ENCODE data around the gene CORO2B.

CORO2B gene

GRCh38 chr15:68578980-68579935, at the start of gene CORO2B:
CORO2B (plus strand) TSS chr15:68578993; CDS start chr15:68579263, 270 bp downstream.
- no peak for DNase-seq (ENCODE audit: low read depth)

DNA sequence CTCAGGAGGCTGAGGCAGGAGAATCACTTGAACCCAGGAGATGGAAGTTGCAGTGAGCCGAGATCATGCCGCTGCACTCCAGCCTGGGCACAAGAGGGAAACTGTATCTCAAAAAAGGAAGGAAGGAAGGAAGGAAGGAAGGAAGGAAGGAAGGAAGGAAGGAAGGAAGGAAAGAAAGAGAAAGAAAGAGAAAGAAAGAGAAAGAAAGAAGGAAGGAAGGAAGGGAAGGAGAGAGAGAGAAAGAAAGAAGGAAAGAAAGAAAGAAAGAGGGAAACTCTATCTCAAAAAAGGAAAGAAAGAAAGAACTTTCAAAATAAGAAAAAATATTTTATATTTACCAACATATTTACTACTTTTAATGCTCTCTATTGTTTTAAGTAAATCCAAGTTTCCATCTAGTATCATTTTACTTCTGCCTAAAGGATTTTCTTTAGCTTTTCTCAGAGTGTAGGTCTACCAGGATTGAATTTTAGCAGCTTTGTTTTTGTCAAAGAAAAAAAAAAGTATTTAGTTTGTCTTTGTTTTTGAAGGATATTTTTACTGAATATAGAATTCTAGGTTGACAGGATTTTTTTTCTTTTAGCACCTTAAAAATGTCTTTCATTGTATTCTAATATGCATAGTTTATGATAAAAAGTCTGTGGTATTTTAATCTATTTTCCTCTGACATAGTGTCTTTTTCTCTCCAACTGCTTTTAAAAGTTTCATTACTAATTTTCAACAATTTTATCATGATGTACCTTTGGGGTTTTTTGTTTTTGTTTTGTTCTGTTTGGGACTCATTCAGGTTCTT, 47.2 kb upstream of the CORO2B start:
- no peak for DNase-seq (ENCODE audit: low read depth)

GRCh38 chr15:68536331-68537095, 42.3 kb upstream of the CORO2B start:
- no peak for DNase-seq (ENCODE audit: low read depth)

- DNase-seq (ENCODE audit: low read depth) = no peak
Measured at GRCh38 chr15:68537097-68537496, 41.7 kb upstream of the CORO2B start.

DNA sequence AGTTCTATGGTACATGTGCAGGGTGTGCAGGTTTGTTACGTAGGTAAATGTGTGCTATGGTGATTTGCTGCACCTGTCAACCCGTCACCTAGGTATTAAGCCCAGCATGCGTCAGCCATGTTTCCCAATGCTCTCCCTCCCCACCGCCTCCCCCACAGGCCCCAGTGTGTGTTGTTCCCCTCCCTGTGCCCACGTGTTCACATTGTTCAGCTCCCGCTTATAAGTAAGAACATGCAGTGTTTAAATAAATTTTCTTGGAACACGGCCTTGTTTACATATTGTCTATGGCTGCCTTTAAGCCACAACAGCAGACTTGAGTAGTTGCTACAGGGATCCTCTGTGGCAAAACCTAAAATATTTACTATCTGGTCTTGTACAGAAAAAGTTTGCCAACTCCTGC, 41.3 kb upstream of the CORO2B start:
- DNase-seq (ENCODE audit: low read depth) = no peak

DNA sequence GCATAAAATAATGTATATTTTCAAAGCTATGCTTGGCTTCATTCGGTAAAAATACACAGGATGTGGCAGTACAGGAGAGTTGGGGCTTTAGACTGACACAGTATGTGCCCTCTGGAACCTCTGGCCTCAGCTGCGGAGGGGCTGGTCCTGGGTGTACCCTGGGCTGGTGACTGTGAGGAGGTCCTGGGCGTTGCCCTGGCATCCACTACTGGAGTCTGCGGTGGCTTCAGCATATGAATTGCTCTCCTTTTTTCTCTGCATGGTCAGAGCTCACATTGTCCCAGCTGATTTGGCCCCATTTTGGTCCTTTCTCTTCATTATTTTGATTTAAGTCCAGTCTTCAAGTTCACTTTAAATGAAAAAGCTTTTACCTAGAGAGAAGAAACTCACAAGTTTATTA, 40.5 kb upstream of the CORO2B start:
- DNase-seq (ENCODE audit: low read depth) = no peak

GRCh38 chr15:68541743-68542142, 37.0 kb upstream of the CORO2B start:
- no peak for DNase-seq (ENCODE audit: low read depth)

DNA sequence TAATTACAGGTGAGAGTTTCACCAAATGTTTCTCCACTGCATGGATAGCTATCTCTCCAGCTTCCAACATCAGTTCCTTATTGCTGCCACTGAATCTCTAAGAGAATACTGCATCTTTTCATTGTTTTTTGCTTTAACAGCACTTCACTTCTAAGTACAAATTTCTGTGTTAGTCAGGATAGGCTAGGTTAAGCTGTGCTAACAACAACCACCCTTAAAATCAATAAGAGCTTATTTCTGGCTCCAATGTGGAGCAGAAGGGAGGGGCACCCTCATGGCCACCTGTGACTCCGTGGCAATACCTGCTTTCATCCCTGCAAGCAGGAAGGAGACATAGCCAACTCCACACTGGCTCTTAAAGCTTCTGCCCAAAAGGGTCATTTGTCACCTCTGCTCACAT, 36.4 kb upstream of the CORO2B start:
- DNase-seq (ENCODE audit: low read depth) = no peak

DNA sequence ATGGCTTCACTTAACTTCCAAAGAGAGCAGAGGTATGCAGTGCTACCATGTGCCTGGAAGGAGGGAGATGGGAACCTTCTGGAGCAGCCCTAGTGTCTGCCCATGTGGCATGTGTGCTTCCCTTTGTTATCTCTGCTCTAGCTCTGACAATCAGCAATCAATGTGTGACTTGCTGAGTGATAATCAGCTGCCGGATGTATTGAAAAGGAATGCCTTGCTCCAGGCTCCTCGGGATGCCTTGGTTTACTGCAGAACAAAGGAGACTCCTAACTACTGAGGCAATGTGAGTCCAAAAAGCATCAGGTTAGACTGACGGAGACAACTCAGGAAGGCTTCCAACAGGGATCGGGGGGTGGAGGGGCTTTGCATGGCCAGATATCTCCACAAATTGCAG, 36.0 kb upstream of the CORO2B start:
- DNase-seq (ENCODE audit: low read depth) = no peak

DNA sequence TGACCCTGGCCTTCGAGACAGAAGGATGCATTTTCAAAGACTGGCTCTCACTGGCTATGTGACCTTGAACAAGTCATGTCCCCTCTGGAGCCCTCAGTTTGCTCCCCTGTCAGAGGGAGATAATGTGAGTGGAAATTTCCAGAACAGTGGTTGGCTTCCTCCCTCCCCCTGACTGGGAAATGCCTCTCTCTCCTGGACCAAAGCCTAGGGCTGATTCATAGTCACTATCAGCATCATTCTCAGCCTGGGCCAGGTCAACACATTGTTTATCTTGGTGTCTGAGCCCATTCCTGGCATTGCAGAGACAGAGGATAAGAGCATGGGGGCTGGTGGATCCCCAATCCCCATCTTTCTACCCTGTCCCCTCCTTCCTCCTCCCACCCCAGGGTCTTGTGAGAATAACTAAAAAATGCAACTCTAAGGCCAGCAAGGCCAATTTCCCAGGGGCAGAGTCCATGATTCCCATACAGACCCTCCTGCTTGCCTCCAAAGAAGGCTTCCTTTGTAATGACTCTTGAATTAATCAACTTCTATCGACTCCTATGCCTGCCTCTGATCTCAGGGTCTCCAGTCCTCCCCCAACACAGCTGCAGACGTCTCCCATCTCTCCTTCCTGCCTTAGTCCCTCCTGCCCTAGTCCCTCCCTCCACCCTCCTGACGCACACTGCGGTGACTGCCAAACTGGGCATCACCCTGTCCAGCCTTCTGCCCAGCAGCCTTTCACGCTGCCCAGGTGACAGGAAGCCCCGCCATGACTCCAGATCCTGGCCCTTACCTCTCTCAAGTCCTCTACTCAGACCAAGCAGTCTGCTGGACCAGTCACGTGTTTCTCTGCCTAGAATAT, 35.4 kb upstream of the CORO2B start:
- DNase-seq (ENCODE audit: low read depth) = no peak

GRCh38 chr15:68546318-68546717, 32.5 kb upstream of the CORO2B start:
- no peak for DNase-seq (ENCODE audit: low read depth)

- no peak for DNase-seq (ENCODE audit: low read depth)
Measured at GRCh38 chr15:68548364-68548763, 30.4 kb upstream of the CORO2B start.

GRCh38 chr15:68550004-68550403, 28.8 kb upstream of the CORO2B start:
- no peak for DNase-seq (ENCODE audit: low read depth)

DNA sequence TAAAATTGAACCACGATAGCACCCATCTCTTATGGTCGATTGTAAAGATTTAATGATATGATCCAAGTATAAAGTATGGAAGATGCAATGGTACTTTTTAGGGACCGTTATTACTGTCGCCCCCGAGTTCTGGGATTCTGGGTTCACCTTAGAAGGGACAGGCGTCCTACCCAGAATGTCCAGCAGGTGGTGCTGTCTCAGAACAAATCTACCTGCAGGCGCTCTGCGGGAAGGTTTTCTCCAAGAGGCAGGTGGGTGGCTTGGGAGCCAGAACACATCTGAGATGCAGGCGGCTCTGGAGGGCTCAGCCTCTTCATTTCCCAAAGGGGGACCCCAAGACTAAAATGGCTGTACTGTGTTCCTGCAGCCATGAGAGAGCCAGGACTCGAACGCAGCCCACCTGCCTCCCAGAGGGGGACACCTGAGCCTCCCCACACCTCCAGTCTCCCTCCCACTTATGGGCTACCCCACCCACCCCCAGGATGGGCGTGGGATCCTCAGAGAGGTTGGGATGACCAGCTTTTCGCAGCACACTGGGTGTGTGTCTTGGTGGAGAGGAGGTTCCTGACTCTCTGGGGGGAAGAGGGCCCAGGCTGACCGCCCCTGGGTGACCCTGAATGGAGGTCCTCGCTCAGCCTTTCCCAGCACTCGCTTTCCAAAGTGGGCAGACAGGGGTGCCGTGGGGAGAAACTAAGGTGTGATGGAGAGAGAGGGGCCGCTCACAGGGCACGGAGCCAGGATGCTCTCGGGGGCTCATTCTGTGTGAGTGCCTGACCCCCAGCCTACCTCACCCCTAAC, 28.1 kb upstream of the CORO2B start:
- peak; percentile 66 for DNase-seq (ENCODE audit: low read depth)

DNA sequence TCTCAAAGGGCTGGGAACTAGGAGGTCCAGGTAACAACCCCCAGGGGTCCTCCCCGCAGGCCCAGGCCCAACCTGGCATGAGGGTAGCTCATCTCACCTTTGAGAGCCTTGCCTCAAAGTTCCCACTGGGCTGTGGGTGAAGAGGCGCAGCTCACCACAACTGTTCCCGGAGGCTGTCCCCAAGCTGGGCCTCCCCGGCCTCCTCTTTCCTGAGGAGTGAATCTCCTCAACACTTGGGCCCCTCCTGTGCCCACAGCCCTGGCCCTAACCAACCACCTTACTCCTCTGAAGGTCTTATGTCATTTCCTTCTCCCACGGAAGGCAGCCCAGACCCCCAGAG, 27.5 kb upstream of the CORO2B start:
- DNase-seq (ENCODE audit: low read depth) = no peak

GRCh38 chr15:68552344-68552743, 26.4 kb upstream of the CORO2B start:
- no peak for DNase-seq (ENCODE audit: low read depth)

DNA sequence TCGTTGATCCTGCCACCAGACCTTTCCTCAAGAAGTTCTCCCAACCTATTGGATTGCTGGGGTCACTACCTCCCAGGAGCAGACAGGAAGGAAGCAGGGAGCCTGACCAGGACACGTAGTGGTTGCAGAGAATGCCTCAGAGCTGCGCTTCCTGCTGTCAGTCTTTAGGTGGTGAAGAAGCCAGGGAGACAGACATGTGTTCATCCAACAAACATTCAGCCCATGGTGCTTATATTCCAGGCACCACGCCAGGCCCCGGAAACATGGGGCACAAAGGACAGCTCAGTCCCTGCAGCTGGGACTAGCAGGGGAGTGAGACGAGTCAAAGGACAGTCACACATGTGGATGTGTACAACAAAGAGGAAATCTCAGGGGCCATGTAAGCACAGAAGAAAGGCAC, 26.0 kb upstream of the CORO2B start:
- no peak for DNase-seq (ENCODE audit: low read depth)

- no peak for DNase-seq (ENCODE audit: low read depth)
Measured at GRCh38 chr15:68553314-68553993, 25.3 kb upstream of the CORO2B start.

DNA sequence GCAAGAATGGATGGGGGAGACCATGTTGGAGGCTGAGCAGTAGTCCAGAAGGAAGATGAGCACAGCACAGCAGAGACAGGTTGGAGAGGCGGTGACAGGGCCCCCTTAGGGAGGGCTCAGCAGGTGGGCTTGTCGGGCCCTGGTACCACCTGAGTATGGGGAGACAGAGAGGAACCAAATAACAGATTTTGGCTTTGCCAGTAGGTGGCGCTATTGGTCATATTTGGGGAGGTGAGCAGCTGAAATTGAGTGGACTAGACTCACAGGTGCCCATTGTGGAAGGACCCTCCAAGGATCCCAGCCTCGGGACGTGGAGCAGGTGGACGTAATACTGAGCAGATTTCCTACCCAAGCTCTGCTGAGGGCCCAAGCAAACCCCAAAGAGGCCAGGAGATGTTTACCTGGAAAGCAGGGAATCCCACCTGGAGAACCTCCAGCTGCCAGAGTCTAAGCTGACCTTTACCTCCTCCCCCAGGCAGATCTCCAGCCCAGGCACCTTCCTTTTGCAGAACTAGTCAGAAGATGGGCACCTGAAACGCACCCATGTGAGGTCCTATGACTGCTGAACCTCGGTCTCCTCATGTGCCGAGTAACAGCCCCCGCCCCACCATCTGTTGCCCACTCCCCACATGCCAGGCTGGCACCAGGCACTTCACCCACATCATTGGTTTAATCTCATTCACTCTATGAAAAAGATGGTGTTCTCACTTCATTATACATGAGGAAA, 24.6 kb upstream of the CORO2B start:
- DNase-seq (ENCODE audit: low read depth) = peak; percentile 34
